Measurements from ENCODE around the gene PIM1.

DNA sequence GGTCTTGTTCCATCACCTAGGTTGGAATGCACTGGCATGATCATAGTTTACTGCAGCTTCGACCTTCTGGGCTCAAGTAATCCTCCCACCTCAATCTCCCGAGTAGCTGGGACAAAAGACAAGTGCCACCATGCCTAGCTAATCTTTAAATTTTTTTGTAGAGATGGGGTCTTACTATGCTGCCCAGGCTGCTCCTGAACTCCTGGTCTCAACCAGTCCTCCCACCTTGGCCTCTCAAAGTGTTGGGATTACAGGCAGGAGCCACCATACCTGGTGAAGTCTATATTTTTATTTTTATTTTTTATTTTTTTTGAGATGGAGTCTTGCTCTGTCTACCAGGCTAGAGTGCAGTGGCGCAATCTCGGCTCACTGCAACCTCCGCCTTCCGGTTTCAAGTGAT lies 11.4 kb upstream of the PIM1 start:
- no peak for TF ChIP-seq POLR2A (conservative IDR thresholded peaks at IDR 0.05)
- no peak for TF ChIP-seq USF2 (CRISPR knock-in tag; IDR thresholded peaks at IDR 0.05)
- no peak for TF ChIP-seq ZBTB7A (IDR thresholded peaks at IDR 0.05; ENCODE audit: borderline replicate concordance, control insufficient read depth, low read depth, low read length)
- TF ChIP-seq HDAC8 (tag; IDR thresholded peaks at IDR 0.05), result no peak
- no peak for TF ChIP-seq HDAC6 (IDR thresholded peaks at IDR 0.05; ENCODE audit: low read depth, low read length)
- TF ChIP-seq, protein P1, sequence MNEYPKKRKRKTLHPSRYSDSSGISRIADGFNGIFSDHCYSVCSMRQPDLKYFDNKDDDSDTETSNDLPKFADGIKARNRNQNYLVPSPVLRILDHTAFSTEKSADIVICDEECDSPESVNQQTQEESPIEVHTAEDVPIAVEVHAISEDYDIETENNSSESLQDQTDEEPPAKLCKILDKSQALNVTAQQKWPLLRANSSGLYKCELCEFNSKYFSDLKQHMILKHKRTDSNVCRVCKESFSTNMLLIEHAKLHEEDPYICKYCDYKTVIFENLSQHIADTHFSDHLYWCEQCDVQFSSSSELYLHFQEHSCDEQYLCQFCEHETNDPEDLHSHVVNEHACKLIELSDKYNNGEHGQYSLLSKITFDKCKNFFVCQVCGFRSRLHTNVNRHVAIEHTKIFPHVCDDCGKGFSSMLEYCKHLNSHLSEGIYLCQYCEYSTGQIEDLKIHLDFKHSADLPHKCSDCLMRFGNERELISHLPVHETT (CRISPR knock-in tag; conservative IDR thresholded peaks at IDR 0.05 in 1 of 2, IDR thresholded peaks at IDR 0.05 in 1 of 2), result no peak
- TF ChIP-seq REST (IDR thresholded peaks at IDR 0.05; ENCODE audit: borderline replicate concordance), result no peak
- no peak for TF ChIP-seq REST (CRISPR knock-in tag; IDR thresholded peaks at IDR 0.05; ENCODE audit: low read depth)
- no peak for TF ChIP-seq HMG20B (CRISPR knock-in tag; IDR thresholded peaks at IDR 0.05)
